H1 (cell line): Measurements from ENCODE around the gene CFAP141. TPM values are rescaled to one million over a fixed set of nuclear protein-coding genes. Genes with fewer than 3 reads are reported as not detected.

Experiments used
- CTCF ChIP-seq, 3 experiments: IDR thresholded peaks; 1 replicate in 2 of 3; 2 replicates in 1 of 3; pipeline versions ENCODE4 v1.5.1 to v1.6.1; 2011; ENCODE audit warnings: low read length in 3 of 3, mild to moderate bottlenecking in 3 of 3, inconsistent platforms in 2 of 3, low read depth in 1 of 3, moderate library complexity in 1 of 3; ENCODE audit not compliant: insufficient read depth in 1 of 3; ENCODE audit errors: control extremely low read depth in 1 of 3
- E2F6 ChIP-seq: IDR thresholded peaks from 2 replicates; pipeline ENCODE4 v1.6.1; 2012; ENCODE audit warnings: inconsistent platforms
- HDAC6 ChIP-seq: IDR thresholded peaks from one replicate; pipeline ENCODE4 v1.7.1; 2012; ENCODE audit warnings: low read depth, mild to moderate bottlenecking, inconsistent platforms, low read length, moderate library complexity
- POLR2A ChIP-seq, 2 experiments: IDR thresholded peaks; 1 replicate in 1 of 2; 2 replicates in 1 of 2; pipeline ENCODE4 v1.6.1; 2011; ENCODE audit warnings: low read depth in 2 of 2, low read length in 2 of 2, mild to moderate bottlenecking in 2 of 2; ENCODE audit errors: control extremely low read depth in 1 of 2
- RFX5 ChIP-seq: IDR thresholded peaks from 2 replicates; pipeline ENCODE4 v1.6.1; 2011; ENCODE audit warnings: low read depth, low read length, improper control_type of control experiment, borderline replicate concordance
- TBP ChIP-seq: IDR thresholded peaks from 2 replicates; pipeline ENCODE4 v1.6.1; 2011; ENCODE audit warnings: low read depth, low read length, improper control_type of control experiment
- YY1 ChIP-seq: IDR thresholded peaks from 2 replicates; pipeline ENCODE4 v1.6.1; 2011; ENCODE audit warnings: low read depth, mild to moderate bottlenecking, low read length
- polyA plus RNA-seq, 7 experiments: library from polyadenylated mRNA; depleted of rRNA in 3 of 7; stranded (reverse) in 5 of 7; unstranded in 2 of 7; fragments of >200 nt in 5 of 7; fragments of 200-250 nt in 2 of 7; gene quantifications; 1 replicate in 5 of 7; 2 replicates in 1 of 7; 4 replicates in 1 of 7; pipeline versions ENCODE4 v1.2.1 to v1.2.3, GENCODE V29; 2011 to 2013; ENCODE audit warnings: missing spikeins in 2 of 7, mixed read lengths in 2 of 7
- total RNA-seq: library from RNA; stranded (reverse); fragmentation: NEBNext Ultra II Directional; extraction: Animal tissue kit (Norgen Biotek cat#: 25700); gene quantifications from 2 replicates; pipeline ENCODE4 v1.2.1, GENCODE V29; 2021

The CFAP141 gene
- total and polyA plus RNA-seq, 2 of the 8 experiments (the other 6 are each of a cell fraction or from before 2014, with no cell fraction given): not detected

DNA sequence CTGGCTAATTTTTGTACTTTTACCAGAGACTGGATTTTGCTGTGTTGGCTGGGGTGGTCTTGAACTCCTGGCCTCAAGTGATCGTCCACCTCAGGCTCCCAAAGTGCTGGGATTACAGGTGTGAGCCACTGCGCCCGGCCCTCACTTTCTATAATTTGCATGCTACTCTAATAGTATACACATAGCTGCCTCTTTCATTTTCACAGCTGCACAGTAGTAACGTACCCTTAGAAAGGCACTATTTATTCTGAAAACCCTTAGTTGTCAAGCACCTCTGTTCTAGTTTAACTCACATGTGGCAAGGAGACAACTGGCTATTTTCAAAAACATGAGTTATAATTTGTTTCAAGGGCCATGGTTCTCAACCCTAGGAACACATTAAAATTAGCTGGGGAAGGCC lies 31.5 kb downstream of the CFAP141 start (continued):
- TF ChIP-seq CTCF (IDR thresholded peaks at IDR 0.05; ENCODE audit: control extremely low read depth in 1 of 3, insufficient read depth in 1 of 3, low read depth in 1 of 3, low read length in 3 of 3) (no peak), POLR2A (IDR thresholded peaks at IDR 0.05; ENCODE audit: control extremely low read depth in 1 of 2, low read depth in 2 of 2, low read length in 2 of 2) (no peak), HDAC6 (no peak), RFX5 (no peak), E2F6 (no peak), TBP (no peak), YY1 (no peak)
